SU-DHL-6 (cell line): ENCODE results near the gene ABI1.

Source experiments
- H2AFZ ChIP-seq: fragments of 200-600 bp; sonication (generic); 2 replicates; pipeline ENCODE4 v1.6.1; 2014; ENCODE audit warnings: low read depth, mild to moderate bottlenecking, moderate library complexity, mixed read lengths, antibody characterized with exemption, low read length; ENCODE audit not compliant: severe bottlenecking
- H3F3A ChIP-seq: fragments of 200-600 bp; shearing (Covaris generic); 2 replicates; pipeline ENCODE4 v1.6.0; 2016; ENCODE audit warnings: antibody characterized with exemption, mild to moderate bottlenecking; ENCODE audit not compliant: insufficient read depth
- H3K27ac ChIP-seq: fragments of 200-600 bp; sonication (generic); 2 replicates; pipeline ENCODE4 v1.5.1; 2016; ENCODE audit warnings: low read depth, mild to moderate bottlenecking, low read length, moderate library complexity, mixed read lengths
- H3K27me3 ChIP-seq: fragments of 200-600 bp; sonication (generic), shearing (Covaris generic); 2 replicates; pipeline ENCODE4 v1.6.0; 2014; ENCODE audit warnings: mild to moderate bottlenecking, low read length
- H3K36me3 ChIP-seq: fragments of 200-600 bp; sonication (generic); 2 replicates; pipeline ENCODE4 v1.6.1; 2014; ENCODE audit warnings: mild to moderate bottlenecking, low read length, mixed read lengths
- H3K4me2 ChIP-seq: fragments of 300-600, 200-600 bp; shearing (Covaris generic), sonication (generic); 2 replicates; pipeline ENCODE4 v1.6.0; 2014; ENCODE audit warnings: low read length, low read depth, mild to moderate bottlenecking; ENCODE audit not compliant: poor library complexity, severe bottlenecking
- H3K4me3 ChIP-seq: fragments of 200-600 bp; sonication (generic); 2 replicates; pipeline ENCODE4 v1.5.1; 2014; ENCODE audit warnings: antibody characterized with exemption, low read length, mild to moderate bottlenecking, mixed read lengths; ENCODE audit not compliant: insufficient read depth, poor library complexity, severe bottlenecking
- H3K79me2 ChIP-seq: fragments of 200-600 bp; sonication (generic); 2 replicates; pipeline ENCODE4 v1.6.1; 2014; ENCODE audit warnings: mild to moderate bottlenecking, low read length, moderate library complexity; ENCODE audit not compliant: insufficient read depth
- H3K9ac ChIP-seq: fragments of 200-600 bp; sonication (generic); 2 replicates; pipeline ENCODE4 v1.7.0; 2014; ENCODE audit warnings: mild to moderate bottlenecking, low read length
- H3K9me2 ChIP-seq: fragments of 200-600 bp; sonication (generic); replicated peaks from 2 replicates; pipeline ENCODE4 v1.6.1; 2014; ENCODE audit warnings: low read length; ENCODE audit not compliant: insufficient read depth
- H3K9me3 ChIP-seq: fragments of 200-600 bp; sonication (generic); 2 replicates; pipeline ENCODE4 v1.6.1; 2014; ENCODE audit warnings: low read length, mixed read lengths; ENCODE audit not compliant: insufficient read depth
- H4K20me1 ChIP-seq: fragments of 200-600 bp; sonication (generic); 2 replicates; pipeline ENCODE4 v1.6.1; 2014; ENCODE audit warnings: low read depth, mild to moderate bottlenecking, antibody characterized with exemption, low read length, moderate library complexity, mixed read lengths
- EZH2phosphoT487 ChIP-seq: fragments of 200-600 bp; sonication (generic), shearing (Covaris generic); conservative IDR thresholded peaks from 2 replicates; pipeline ENCODE4 v1.6.1; 2018; ENCODE audit warnings: mild to moderate bottlenecking, antibody characterized with exemption, low read length, moderate library complexity, mixed read lengths
- TF ChIP-seq, protein P1 (sequence below): fragments of 200-600 bp; sonication (generic); IDR thresholded peaks from one replicate; pipeline ENCODE4 v1.5.1; 2017; ENCODE audit warnings: antibody characterized with exemption, mild to moderate bottlenecking, low read length, moderate library complexity; ENCODE audit not compliant: insufficient read depth, poor library complexity, severe bottlenecking

ABI1 gene

DNA sequence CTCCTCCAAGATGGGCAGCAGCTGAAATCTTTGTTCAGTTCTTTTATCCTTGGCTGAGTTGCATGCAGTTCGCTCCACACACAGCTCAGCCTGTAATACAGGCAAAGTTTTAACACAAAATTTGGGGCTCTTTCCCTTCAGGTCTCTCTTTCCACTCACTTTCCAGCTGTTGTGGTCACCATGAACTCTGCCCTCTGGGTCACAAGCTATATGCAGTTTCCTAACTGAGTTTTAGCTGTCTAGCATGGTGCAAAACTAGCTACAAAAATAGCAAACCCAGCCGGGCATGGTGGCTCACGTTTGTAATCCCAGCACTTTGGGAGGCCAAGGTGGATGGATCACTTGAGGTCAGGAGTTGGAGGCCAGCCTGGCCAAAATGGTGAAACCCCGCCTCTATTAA lies 53.2 kb downstream of the ABI1 start:
- no peak overlapping the region for H3K4me3 ChIP-seq
- H3K9ac ChIP-seq = no peak overlapping the region
- no peak overlapping the region for H3K4me2 ChIP-seq
- H3K27me3 ChIP-seq = no peaks in the 10 kb centered on the region
- no peak for TF ChIP-seq EZH2phosphoT487
- TF ChIP-seq, protein P1, sequence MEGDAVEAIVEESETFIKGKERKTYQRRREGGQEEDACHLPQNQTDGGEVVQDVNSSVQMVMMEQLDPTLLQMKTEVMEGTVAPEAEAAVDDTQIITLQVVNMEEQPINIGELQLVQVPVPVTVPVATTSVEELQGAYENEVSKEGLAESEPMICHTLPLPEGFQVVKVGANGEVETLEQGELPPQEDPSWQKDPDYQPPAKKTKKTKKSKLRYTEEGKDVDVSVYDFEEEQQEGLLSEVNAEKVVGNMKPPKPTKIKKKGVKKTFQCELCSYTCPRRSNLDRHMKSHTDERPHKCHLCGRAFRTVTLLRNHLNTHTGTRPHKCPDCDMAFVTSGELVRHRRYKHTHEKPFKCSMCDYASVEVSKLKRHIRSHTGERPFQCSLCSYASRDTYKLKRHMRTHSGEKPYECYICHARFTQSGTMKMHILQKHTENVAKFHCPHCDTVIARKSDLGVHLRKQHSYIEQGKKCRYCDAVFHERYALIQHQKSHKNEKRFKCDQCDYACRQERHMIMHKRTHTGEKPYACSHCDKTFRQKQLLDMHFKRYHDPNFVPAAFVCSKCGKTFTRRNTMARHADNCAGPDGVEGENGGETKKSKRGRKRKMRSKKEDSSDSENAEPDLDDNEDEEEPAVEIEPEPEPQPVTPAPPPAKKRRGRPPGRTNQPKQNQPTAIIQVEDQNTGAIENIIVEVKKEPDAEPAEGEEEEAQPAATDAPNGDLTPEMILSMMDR = no peak
- H3K27ac ChIP-seq = peak overlapping the region; percentile 36; the same call in 1 of the 2 replicates
- H2AFZ ChIP-seq = no peak overlapping the region
- peaks cover 66% of the 10 kb centered on the region for H3F3A ChIP-seq
- peaks cover 98% of the 10 kb centered on the region for H3K79me2 ChIP-seq
- H4K20me1 ChIP-seq = 0 out of 2 replicates have a peak, but pooled peaks cover 5% of the 10 kb centered on the region
- H3K9me3 ChIP-seq = no peaks in the 10 kb centered on the region
- H3K36me3 ChIP-seq = 0 out of 2 replicates have a peak, but pooled peaks cover 1% of the 10 kb centered on the region
- no peaks in the 10 kb centered on the region for H3K9me2 ChIP-seq

GRCh38 chr10:26806557-26806956 lies 54.2 kb downstream of the ABI1 start:
- TF ChIP-seq, protein P1 = no peak
- TF ChIP-seq EZH2phosphoT487 = no peak
- Histone ChIP-seq H3K27ac (peak overlapping the region; percentile 100), H3F3A (peaks cover 68% of the 10 kb centered on the region), H3K4me3 (no peak overlapping the region), H3K27me3 (no peaks in the 10 kb centered on the region), H3K79me2 (peaks cover 98% of the 10 kb centered on the region), H3K36me3 (no peaks in the 10 kb centered on the region), H2AFZ (no peak overlapping the region), H3K9ac (no peak overlapping the region), H4K20me1 (no peaks in the 10 kb centered on the region), H3K9me3 (no peaks in the 10 kb centered on the region), H3K9me2 (no peaks in the 10 kb centered on the region), H3K4me2 (peak overlapping the region; percentile 96)

GRCh38 chr10:26805567-26806245 lies 55.1 kb downstream of the ABI1 start:
- Histone ChIP-seq H2AFZ (no peak overlapping the region), H3K9me2 (no peaks in the 10 kb centered on the region), H3K79me2 (peaks cover 100% of the 10 kb centered on the region), H4K20me1 (no peaks in the 10 kb centered on the region), H3K4me2 (peak overlapping the region; percentile 96), H3K9ac (peak overlapping the region; percentile 47), H3K27ac (peak overlapping the region; percentile 100), H3F3A (peaks cover 69% of the 10 kb centered on the region), H3K36me3 (no peaks in the 10 kb centered on the region), H3K4me3 (peak overlapping the region; percentile 7), H3K27me3 (no peaks in the 10 kb centered on the region), H3K9me3 (no peaks in the 10 kb centered on the region)
- TF ChIP-seq, protein P1 = no peak
- no peak for TF ChIP-seq EZH2phosphoT487
